Astrocyte (in vitro differentiated cells and primary cell): Measurements from ENCODE around the gene TNNI2. TPM values are rescaled to one million over a fixed set of nuclear protein-coding genes. Genes with fewer than 3 reads are reported as not detected.

ENCODE experiments used
- DNase-seq: peaks from one replicate; pipeline ENCODE4 v3.0.0-alpha.2; 2010; ENCODE audit warnings: low read depth
- FAIRE-seq: peaks from 2 replicates; lab custom pipeline; 2011; peaks lifted over from hg19 to GRCh38; lab: Jason Lieb, UNC
- H2AFZ ChIP-seq: 2 replicates; pipeline ENCODE4 v1.6.0; 2012; ENCODE audit warnings: low read depth, low read length, inconsistent platforms
- H3K27ac ChIP-seq: 2 replicates; pipeline ENCODE4 v1.5.1; 2011; ENCODE audit warnings: low read depth, low read length, inconsistent platforms
- H3K27me3 ChIP-seq: 2 replicates; pipeline ENCODE4 v1.6.0; 2011; ENCODE audit warnings: low read length, inconsistent platforms; ENCODE audit not compliant: insufficient read depth
- H3K36me3 ChIP-seq: 2 replicates; pipeline ENCODE4 v1.5.1; 2011; ENCODE audit warnings: low read length, inconsistent platforms; ENCODE audit not compliant: insufficient read depth
- H3K4me1 ChIP-seq: 2 replicates; pipeline ENCODE4 v1.5.1; 2011; ENCODE audit warnings: low read length, inconsistent platforms; ENCODE audit not compliant: insufficient read depth
- H3K4me2 ChIP-seq: 2 replicates; pipeline ENCODE4 v1.6.0; 2012; ENCODE audit warnings: low read length, inconsistent platforms
- H3K4me3 ChIP-seq: 2 replicates; pipeline ENCODE4 v1.5.1; 2011; ENCODE audit warnings: low read depth, mild to moderate bottlenecking, low read length, inconsistent platforms; ENCODE audit not compliant: insufficient read depth
- H3K79me2 ChIP-seq: 2 replicates; pipeline ENCODE4 v1.6.0; 2012; ENCODE audit warnings: mild to moderate bottlenecking, low read length, inconsistent platforms; ENCODE audit not compliant: insufficient read depth
- H3K9ac ChIP-seq: 2 replicates; pipeline ENCODE4 v1.6.0; 2012; ENCODE audit warnings: mild to moderate bottlenecking, low read length, inconsistent platforms
- H3K9me3 ChIP-seq: 2 replicates; pipeline ENCODE4 v1.5.1; 2012; ENCODE audit warnings: low read depth, mild to moderate bottlenecking, low read length, inconsistent platforms; ENCODE audit not compliant: insufficient read depth
- H4K20me1 ChIP-seq: 2 replicates; pipeline ENCODE4 v1.6.0; 2012; ENCODE audit warnings: low read length, inconsistent platforms; ENCODE audit not compliant: insufficient read depth
- H3K27ac Mint-ChIP-seq: one replicate; pipeline ENCODE4 v1.8.0; 2021; ENCODE audit warnings: mild to moderate bottlenecking, mixed read lengths; ENCODE audit not compliant: unreplicated experiment
- H3K27me3 Mint-ChIP-seq: one replicate; pipeline ENCODE4 v1.8.0; 2021; ENCODE audit warnings: low read depth, mixed read lengths; ENCODE audit not compliant: unreplicated experiment
- H3K36me3 Mint-ChIP-seq: one replicate; pipeline ENCODE4 v1.8.0; 2021; ENCODE audit warnings: low read depth, mixed read lengths; ENCODE audit not compliant: unreplicated experiment
- H3K4me1 Mint-ChIP-seq: one replicate; pipeline ENCODE4 v1.8.0; 2021; ENCODE audit warnings: low read depth, mixed read lengths; ENCODE audit not compliant: unreplicated experiment
- H3K4me3 Mint-ChIP-seq: one replicate; pipeline ENCODE4 v1.8.0; 2021; ENCODE audit warnings: mild to moderate bottlenecking, moderate library complexity, mixed read lengths; ENCODE audit not compliant: unreplicated experiment
- H3K9me3 Mint-ChIP-seq: one replicate; pipeline ENCODE4 v1.8.0; 2021; ENCODE audit warnings: mild to moderate bottlenecking, mixed read lengths; ENCODE audit not compliant: unreplicated experiment
- EZH2 ChIP-seq: IDR thresholded peaks from 2 replicates; pipeline ENCODE4 v1.6.1; 2012; ENCODE audit warnings: mild to moderate bottlenecking, low read length, inconsistent platforms; ENCODE audit not compliant: insufficient read depth
- total RNA-seq: library from RNA; stranded (reverse); gene quantifications from 2 replicates; pipeline ENCODE4 v1.2.1, GENCODE V29; 2021
- TF ChIP-seq, protein P1 (sequence below): IDR thresholded peaks from 2 replicates; pipeline ENCODE4 v1.5.1; 2011; ENCODE audit warnings: low read depth, mild to moderate bottlenecking, inconsistent platforms, low read length, moderate library complexity; ENCODE audit not compliant: insufficient read depth

TNNI2 gene
- total RNA-seq, 1 donor from 2014 or later: not detected

- Histone ChIP-seq H3K4me3 (no peak overlapping the region), H2AFZ (no peak overlapping the region), H3K79me2 (no peaks in the 10 kb centered on the region), H3K9ac (no peak overlapping the region), H3K9me3 (peaks cover 6% of the 10 kb centered on the region), H3K4me1 (peaks cover 24% of the 10 kb centered on the region), H3K27ac (no peak overlapping the region), H4K20me1 (no peaks in the 10 kb centered on the region), H3K4me2 (no peak overlapping the region), H3K36me3 (no peaks in the 10 kb centered on the region), H3K27me3 (no peaks in the 10 kb centered on the region)
- DNase-seq: no peak
- peaks cover 29% of the 10 kb centered on the region for H3K27me3 Mint-ChIP-seq
- no peak overlapping the region for H3K4me3 Mint-ChIP-seq
- peaks cover 2% of the 10 kb centered on the region for H3K36me3 Mint-ChIP-seq
- peaks cover 24% of the 10 kb centered on the region for H3K4me1 Mint-ChIP-seq
- TF ChIP-seq, protein P1, sequence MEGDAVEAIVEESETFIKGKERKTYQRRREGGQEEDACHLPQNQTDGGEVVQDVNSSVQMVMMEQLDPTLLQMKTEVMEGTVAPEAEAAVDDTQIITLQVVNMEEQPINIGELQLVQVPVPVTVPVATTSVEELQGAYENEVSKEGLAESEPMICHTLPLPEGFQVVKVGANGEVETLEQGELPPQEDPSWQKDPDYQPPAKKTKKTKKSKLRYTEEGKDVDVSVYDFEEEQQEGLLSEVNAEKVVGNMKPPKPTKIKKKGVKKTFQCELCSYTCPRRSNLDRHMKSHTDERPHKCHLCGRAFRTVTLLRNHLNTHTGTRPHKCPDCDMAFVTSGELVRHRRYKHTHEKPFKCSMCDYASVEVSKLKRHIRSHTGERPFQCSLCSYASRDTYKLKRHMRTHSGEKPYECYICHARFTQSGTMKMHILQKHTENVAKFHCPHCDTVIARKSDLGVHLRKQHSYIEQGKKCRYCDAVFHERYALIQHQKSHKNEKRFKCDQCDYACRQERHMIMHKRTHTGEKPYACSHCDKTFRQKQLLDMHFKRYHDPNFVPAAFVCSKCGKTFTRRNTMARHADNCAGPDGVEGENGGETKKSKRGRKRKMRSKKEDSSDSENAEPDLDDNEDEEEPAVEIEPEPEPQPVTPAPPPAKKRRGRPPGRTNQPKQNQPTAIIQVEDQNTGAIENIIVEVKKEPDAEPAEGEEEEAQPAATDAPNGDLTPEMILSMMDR: no peak
- TF ChIP-seq EZH2: no peak
- no peak for FAIRE-seq
- peaks cover 9% of the 10 kb centered on the region for H3K9me3 Mint-ChIP-seq
- no peak overlapping the region for H3K27ac Mint-ChIP-seq
Observed at GRCh38 chr11:1823376-1824220, 15.2 kb upstream of the TNNI2 start.

- peaks cover 2% of the 10 kb centered on the region for H3K36me3 Mint-ChIP-seq
- H3K4me3 Mint-ChIP-seq: no peak overlapping the region
- H3K27me3 ChIP-seq: no peaks in the 10 kb centered on the region
- peaks cover 7% of the 10 kb centered on the region for H3K9me3 Mint-ChIP-seq
- FAIRE-seq: no peak
- H3K4me1 Mint-ChIP-seq: peaks cover 29% of the 10 kb centered on the region
- no peak overlapping the region for H3K9ac ChIP-seq
- TF ChIP-seq EZH2: no peak
- TF ChIP-seq, protein P1: no peak
- H3K4me3 ChIP-seq: no peak overlapping the region
- H3K79me2 ChIP-seq: no peaks in the 10 kb centered on the region
- H4K20me1 ChIP-seq: no peaks in the 10 kb centered on the region
- no peaks in the 10 kb centered on the region for H3K36me3 ChIP-seq
- H3K27ac Mint-ChIP-seq: no peak overlapping the region
- H2AFZ ChIP-seq: no peak overlapping the region
- H3K27ac ChIP-seq: no peak overlapping the region
- H3K4me1 ChIP-seq: peaks cover 33% of the 10 kb centered on the region
- no peak for DNase-seq
- no peak overlapping the region for H3K4me2 ChIP-seq
- H3K9me3 ChIP-seq: no peaks in the 10 kb centered on the region
- peaks cover 28% of the 10 kb centered on the region for H3K27me3 Mint-ChIP-seq
Observed at GRCh38 chr11:1824221-1825038, 14.4 kb upstream of the TNNI2 start.
